GM21825 (cell line): Measurements from ENCODE around the gene ACY1.
"Not testable (repeated sequence)": the region's sequence is repeated elsewhere in the genome, so short reads cannot be mapped to it uniquely, and the experiment has no call there.

Experiments used
- ATAC-seq: cut with Tn5 transposase; IDR thresholded peaks from one replicate; pipeline ENCODE4 v1.9.1; 2021; ENCODE audit warnings: mild to moderate bottlenecking, moderate library complexity; ENCODE audit not compliant: unreplicated experiment

The ACY1 gene

DNA sequence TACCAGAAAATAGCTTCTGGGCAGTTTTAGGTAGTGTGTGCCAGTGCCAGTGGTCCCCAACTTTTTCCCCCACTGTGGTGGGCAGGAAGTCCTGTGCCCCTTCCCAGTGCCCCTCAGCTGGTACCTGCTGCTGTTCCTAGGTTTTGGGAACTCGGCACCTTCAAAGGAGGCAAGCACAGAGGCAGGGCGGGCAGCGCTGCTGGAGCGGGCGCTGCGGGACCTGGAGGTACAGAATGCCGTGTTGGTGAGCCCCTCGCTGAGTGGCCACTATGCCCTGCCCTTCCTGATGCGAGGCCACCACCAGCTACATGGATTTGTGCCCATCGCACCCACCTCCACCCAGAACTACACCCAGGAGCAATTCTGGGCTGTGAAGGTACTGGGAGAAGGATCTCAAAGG, 3.1 kb upstream of the ACY1 start:
- ATAC-seq = no peak

DNA sequence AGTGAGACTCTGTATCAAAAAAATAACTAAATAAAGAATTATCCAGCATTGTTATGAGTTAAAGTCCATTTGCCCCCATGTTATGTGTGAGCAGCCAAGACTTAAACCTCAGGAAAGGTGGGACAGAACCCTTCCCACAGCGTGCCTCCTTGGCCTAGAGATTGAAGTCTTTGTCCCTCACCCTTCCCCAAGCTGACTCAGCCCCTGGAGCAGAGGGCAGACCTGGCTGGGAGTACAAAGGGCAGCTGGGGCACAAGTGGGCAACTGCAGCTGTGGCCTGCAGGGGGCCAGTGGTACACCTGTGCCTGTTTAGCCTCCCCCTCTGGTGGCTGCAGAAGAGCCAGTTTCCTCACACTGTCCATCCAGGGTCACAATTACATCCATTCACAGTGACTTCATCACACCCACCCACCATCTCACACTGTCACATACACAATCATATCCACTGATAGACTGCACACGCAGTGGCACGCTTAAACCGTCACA, 940 bp upstream of the ACY1 start:
- ATAC-seq = peak; percentile 48

DNA sequence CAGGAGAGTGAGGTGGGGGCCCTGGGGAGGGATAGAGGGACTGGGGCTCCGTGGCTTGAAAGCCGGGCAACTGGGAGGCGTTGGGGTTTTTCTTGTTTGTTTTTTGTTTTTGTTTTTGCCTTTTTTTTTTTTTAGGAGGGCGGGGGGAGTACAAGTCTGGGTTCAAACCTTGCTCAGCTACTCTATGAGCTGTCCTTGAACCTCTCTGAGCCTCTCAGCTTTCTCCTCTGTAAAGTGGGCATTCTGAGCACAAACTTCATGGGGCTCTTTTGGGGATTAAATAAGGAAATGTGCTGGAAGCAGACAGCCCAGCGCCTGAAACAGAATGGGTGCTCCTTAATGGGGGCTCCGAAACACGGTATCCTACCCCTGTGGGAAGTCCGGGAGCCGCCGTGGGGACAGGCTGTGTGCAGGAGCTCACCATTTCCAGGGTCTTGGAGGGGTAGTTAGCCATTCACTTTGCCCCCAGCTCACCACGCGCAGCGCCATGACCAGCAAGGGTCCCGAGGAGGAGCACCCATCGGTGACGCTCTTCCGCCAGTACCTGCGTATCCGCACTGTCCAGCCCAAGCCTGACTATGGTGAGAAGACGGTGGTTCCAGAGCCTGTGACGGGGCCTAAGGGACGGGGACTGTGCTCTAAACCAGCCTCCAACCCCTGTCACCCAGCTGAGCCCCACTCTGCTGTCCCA, 388 bp downstream of the ACY1 start:
- ATAC-seq = no peak

DNA sequence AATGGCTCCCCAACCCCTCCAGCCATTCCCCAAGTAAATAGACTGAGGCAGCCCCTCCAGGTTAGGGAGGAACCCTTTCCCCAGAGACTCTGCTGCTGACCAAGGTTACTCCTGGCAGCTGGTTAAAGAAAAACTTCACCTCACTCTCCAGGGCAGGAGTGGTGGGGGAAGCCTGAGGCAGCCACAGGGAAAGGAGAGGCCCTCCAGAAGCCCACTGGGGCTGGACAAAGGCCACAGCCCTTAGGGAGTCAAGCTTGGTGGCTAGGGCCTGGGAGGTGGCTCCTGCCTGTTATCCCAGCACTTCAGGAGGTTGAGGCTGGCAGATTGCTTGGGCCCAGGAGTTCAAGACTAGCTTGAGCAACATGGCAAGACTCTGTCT, 923 bp downstream of the ACY1 start:
- no peak for ATAC-seq

DNA sequence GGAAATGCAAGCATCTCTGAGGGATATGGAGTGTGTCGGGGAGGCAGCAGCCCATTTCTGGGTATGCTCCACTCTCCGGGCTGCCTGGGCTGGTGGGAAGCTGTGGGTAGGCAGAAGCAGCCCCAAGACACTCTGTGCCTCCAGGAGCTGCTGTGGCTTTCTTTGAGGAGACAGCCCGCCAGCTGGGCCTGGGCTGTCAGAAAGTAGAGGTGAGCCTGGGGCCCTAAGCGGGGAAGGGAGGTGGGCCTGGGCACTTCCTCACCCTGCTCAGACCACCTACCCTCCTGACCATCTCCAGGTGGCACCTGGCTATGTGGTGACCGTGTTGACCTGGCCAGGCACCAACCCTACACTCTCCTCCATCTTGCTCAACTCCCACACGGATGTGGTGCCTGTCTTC, 1.7 kb downstream of the ACY1 start:
- no peak for ATAC-seq

DNA sequence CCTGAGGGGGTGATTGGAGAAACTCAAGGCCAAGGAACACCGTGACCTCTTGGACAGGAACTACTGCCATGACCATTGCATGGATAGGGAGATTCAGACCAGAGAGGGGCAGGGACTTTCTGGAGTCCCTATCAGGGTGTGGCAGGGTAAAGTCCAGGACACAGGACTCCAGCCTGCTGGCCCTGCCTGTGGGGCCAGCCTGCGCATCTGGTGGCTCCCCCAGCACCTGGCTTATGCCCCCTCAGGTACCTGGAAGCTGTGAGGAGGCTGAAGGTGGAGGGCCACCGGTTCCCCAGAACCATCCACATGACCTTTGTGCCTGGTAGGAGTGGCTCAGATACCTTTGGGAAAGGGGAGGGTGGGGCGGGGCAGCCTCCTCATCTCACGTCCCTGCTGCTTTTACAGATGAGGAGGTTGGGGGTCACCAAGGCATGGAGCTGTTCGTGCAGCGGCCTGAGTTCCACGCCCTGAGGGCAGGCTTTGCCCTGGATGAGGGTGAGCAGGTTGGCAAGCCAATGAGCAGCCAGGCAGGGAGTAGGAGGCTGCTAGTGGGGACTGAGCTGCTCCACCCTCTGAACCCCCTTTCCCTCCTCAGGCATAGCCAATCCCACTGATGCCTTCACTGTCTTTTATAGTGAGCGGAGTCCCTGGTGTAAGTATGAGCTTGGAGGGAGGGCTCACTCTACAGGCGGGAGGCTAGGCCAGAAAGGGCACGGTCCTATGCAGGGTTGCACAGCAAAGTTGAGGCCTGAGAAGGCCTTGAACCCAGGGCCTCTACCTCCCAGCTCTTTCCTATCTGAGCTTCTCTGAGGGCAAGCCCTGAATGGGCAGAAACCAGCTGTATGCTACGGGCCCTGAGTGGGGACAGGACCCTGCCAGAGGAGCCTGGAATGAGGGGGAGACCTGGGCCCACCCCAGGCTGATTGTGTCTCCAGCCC, 2.9 kb downstream of the ACY1 start:
- no peak for ATAC-seq

DNA sequence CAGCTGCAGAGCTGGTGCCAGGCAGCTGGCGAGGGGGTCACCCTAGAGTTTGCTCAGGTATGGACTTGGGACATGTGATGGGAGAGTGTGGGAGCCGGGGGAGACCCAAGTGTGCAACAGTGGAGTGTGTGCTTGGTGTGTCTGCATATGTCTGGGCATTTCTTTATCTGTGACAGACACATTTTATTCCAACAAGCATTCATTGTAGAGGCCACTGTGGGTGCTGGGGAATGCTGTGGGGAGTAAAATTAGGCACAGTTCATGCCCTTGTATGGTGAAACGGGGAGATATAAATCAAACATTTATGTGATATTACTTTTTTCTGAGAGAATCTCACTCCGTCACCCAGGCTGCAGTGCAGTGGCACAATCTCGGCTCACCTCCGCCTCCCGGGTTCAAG, 4.2 kb downstream of the ACY1 start:
- no peak for ATAC-seq

DNA sequence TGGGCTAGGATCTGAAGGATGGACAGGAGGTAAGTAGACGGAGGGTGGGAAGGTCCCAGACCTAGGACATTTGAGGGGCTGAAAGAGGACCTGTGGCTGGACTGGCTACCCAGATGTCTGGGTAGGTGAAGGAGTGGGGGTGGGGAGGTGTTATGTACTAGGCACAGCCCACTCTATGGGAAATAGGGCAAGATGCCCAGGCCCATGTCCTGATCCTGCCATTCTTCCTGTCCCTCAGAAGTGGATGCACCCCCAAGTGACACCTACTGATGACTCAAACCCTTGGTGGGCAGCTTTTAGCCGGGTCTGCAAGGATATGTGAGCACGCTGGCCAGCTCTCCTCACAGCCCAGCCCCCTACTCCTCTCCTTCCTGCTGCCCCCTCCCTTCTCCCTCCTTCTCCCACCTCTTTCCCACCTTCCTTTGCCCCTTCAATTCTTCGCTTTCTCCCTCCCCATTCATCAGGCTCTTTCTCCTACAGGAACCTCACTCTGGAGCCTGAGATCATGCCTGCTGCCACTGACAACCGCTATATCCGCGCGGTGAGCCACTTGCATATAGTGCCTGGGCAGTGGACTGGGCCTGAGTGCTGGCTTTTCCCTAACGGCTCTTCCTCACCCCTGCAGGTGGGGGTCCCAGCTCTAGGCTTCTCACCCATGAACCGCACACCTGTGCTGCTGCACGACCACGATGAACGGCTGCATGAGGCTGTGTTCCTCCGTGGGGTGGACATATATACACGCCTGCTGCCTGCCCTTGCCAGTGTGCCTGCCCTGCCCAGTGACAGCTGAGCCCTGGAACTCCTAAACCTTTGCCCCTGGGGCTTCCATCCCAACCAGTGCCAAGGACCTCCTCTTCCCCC, 5.2 kb downstream of the ACY1 start:
- no peak for ATAC-seq

DNA sequence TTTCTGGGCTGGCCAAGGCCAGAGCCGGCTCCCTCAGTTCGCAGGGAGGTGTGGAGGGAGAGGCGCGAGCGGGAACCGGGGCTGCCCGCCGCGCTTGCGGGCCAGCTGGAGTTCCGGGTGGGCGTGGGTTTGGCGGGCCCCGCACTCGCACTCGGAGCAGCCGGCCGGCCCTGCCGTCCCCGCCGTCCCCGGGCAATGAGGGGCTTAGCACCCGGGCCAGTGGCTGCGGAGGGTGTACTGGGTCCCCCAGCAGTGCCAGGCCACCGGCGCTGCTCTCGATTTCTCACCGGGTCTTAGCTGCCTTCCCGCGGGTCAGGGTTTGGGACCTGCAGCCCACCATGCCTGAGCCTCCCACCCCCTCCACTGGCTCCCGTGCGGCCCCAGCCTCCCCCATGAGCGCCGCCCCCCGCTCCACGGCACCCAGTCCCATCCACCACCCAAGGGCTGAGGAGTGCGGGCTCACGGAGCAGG, 7.2 kb downstream of the ACY1 start:
- ATAC-seq = not testable (repeated sequence)

DNA sequence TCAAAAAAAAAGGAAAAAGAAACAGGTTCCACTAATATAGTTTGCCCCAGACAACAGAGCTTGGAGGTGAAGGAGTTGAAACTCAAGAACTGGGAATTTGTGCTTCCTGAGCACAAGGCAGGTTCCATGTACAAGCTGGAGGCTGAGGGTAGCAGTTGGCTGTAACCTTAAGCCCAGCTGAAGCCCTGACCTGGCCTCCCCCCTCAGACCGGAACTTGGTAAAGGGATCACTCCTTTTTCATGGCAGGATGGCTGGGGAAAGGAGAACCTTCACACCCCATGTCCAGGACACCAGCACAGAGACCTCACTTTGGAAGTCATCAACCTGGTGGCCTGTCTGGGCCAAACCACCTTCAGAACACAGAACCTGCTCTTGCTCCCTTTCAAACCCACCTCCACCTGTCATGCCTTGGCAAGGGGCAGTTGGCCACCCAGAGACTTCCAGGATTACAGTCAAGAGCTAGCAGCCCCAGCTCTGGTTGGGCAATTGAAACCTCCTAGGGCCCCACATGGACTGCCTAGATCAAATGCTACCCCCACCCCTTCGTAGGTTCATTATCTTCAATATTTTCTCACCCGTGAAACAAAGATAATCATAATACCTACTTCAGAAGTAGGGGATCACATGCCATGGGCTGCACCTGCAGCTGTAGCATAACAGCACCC, 8.8 kb downstream of the ACY1 start:
- ATAC-seq = no peak

DNA sequence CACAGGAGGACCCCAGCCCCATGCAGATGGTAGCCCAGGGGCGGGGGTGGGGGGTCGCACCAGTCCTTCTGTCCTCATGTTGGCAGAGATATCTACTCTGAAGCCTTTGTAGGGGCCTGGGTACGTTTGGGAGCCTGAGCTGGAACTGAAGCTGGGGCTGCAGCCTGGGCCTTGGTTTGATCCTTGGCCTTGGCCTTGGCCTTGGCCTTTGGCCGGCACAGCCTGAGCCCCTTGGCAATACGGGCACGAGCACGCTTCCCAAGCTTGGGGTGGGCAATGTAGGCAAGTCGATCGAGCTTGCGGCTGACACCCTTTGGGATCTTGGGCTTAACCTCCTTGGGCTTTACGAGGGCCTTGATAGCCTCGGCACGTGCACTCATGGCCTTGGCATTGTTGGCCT, 10.3 kb downstream of the ACY1 start:
- not testable (repeated sequence) for ATAC-seq

DNA sequence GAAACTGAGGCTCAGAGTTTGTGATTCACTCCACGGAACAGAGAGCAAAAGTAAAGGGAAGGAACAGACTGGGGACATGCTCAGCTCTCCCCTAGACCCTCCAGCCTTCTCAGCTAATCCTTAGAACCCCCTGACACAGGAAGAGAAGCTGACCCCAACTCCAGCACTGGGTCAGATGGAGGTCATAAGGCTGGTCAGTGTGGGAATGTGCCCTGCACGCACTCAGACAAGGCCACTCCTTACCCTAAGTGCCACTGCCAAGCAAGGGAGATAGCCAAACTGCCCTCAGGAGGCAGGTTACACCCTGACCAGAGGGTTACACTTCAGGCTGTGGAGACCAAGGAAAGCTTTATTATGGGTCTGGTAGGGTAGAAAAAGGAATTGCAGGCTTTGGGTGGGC, 11.2 kb downstream of the ACY1 start:
- no peak for ATAC-seq

DNA sequence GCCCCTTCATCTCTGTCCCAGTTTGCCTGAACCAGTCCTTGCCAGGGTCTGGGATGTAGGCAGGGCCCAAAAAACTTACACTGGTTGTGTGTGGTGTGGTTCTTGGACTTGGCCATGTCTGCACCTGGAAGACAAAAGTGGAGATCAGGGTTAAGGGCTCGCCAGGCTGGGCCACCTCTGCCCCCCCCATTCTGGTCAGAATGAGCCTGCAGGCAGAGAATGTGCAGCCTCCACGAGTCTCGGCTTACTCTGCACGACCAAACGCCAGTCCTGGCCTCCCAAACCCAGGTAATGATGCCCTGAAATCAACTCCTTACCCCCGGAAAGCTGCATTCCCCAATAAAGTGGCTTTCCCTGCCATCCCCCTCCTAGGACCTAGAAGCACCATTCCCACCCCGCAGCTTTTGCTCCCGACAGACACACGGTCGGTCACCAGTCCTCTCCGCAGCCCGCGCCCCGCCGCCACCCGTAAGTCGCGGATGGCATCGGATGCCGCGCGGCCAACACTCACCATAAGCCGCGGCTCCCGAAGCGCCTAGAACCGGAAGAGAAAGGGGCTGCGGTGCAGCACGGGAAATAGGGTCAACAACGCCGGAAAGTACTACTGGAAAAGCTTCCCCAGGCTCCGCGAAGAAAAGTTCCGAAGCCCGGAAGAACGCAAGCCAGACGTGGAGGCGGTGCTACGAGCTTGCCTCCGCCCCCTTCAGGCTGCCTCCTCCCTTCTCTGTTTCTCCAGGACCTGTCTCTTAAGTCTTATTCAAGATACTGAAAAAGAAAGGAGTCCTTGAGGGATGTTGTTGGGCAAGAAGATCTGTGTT, 12.2 kb downstream of the ACY1 start, which contains the start of gene RPL29:
Gene RPL29 (minus strand): TSS at position 550 of the 818 bp plus-strand sequence. CDS start 434 bp downstream, at position 116.
- ATAC-seq = peak; percentile 85

DNA sequence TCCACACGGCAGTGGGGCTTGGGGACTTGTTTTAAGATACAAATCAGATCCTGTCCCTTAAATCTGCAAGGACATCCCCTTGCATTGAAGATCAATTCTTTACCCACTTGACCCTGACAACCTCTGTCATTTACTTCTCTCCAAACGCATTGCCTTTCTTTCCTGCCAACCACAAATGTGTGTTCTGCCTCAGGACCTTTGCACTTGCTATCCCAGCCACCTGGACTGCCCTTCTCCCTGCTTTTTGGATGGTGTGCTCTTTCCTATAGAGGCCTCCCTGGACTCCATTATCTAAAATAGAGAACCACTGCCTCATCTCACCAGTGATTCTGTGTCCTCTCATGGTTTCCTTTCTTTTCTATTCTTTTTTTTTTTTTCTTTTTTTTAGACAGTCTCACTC, 13.8 kb downstream of the ACY1 start:
- no peak for ATAC-seq

DNA sequence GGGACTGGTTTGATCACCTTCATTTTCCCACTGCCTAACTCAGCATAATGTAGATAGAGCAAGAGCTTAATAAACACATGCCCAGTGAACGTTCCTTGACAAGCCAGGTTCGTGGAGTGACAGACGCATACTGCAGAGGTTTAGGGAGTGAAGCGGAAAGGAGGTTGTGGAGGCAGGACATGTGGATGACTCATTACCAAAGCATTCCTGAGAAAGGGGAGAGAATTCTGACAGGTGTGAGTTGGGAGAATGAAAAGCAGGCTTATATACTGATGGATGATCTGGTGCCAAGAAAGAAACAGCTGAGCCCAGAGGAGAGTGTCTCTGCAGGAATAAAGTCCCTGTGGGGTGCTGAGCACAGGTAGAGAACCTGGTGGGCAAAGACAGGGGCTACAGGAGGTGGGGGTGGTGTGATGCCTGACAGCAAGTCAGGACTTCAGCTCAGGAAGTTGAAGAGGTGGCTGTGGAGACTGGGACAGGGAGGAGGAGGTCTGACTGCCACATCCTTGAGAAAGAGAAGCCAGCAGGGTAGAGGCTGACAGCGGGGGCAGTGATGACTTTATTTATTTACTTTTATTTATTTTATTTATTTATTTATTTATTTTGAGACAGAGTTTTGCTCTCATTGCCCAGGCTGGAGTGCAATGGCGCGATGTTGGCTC, 14.7 kb downstream of the ACY1 start:
- no peak for ATAC-seq

DNA sequence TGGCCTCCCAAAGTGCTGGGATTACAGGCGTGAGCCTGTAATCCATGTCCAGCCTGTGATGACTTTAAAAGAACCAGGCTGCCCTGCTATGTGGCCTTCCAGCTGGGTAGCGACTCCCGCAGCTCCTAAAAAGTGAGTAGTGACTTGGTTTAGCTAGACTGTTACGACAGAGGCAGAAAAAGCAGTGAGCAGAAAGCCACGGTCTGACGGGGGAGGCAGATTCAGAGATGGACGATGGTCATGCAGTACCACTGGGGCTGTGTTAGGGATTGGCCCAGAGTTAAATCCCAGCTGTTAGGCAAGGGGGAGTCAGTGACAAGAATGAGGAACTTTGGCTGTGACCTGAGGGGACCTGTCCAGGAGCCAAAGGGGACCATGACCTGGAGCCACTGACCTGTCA, 15.4 kb downstream of the ACY1 start:
- no peak for ATAC-seq

DNA sequence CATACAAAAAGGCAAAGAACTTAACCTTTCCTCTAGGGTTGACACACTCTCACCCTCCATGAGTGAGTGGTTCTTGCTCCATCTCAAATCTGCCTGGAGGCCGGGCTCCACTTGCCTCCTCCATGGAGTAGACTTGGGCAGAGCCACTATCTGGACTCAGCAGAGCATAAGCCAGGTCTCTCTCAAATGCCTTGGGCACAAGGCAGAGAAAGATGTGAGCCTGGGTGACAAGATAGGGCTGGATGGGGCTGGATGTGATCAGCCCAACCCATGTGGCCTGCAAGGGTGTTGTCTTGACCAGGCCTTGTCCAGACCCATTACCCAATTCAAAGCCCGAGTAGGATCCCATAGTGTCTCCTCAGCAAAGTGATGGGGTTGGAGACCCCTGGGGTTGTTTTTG, 16.5 kb downstream of the ACY1 start:
- no peak for ATAC-seq

DNA sequence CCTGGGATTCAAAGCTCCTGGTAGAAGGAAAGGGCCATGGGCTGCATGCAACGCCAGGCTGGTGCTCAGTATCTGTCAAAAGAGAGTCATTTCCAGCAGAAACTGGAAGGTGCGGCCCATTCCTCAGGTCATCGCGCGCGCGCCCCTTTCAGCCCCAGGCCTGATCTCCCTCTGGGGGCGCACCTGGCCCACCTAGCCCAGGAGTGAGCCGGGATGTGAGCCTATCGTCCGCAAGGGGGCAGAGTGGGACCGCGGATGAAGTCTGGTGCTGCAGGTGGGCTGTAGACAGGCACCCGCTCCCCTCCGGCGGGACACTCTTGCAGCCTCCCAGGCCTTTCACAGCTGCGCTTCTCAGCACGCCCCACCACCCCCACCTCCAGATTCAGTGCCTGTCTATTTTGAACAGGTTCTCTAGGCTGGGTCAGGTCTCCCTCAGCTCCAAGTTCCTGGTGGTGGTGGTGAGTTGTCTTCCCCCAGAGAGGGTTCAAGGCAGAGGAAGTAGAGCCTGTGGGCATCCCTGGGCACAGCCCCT, 18.2 kb downstream of the ACY1 start:
- peak; percentile 75 for ATAC-seq

DNA sequence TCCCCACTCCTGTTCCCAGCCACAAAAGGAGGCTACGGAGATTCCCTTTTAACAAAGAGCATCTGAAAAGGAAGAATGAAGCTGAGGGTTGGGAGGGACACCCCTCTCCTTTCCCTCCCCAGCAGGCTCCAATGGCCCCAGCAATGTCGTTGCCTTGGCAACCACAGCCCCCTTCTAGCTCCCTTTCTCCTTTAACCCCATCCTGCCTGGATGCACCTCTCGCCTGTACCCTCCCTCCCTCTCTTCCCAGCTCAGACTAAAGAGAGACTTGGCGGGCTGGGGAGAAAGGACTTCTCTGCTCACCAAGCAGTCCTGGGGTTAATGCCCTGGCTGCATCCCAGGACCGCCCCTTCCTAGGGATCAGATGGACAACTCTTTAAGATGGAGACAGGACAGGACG, 19.4 kb downstream of the ACY1 start:
- ATAC-seq = no peak
